Measurements from ENCODE around the gene TBL1X.
"Not testable (repeated sequence)": the region's sequence is repeated elsewhere in the genome, so short reads cannot be mapped to it uniquely, and the experiment has no call there.

TBL1X gene

DNA sequence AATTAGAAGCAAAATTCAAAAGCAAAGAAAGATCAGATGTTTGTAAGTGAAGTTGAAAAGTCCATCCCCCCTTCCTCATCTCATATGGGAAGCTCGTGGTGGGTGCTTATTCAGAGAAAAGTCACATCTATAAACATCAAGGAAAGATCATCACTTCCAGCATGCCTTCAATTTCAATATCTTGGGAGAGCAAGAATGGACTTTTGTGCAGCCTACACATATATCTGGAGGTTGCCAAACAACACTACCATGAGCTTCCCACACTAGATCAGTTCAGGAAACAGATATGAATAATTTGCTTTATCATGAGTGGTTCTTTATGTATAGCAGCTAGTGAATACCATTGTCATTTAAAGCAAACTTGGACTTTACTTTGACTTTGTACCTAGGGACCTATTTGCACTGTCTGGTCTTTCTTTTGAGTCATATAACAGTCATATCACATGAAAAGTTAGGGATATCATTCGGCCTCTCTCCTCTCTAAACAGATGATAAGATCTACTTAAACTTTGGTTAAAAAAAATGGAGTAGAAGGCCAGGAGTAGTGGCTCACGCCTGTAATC lies 5.6 kb upstream of the TBL1X start:
- no peak for DNase-seq

DNA sequence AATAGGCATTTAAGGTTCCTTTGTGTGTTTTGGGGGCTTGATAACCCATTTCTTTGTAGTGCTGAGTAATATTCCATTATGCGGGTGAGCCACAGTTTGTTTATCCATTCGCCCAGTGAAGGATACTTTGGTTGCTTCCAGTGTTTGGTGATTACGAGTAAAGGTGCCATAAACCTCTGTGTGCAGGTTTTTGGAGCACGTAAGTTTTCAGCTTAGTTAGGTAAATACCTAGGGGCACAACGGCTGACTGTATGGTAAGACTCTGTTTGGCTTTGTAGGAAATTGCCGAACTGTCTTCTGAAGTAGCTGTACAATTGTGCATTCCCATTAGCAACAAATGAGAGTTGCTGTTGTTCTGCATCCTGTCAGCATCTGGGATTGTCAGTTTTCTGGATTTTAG lies 3.8 kb upstream of the TBL1X start:
- DNase-seq: no peak

DNA sequence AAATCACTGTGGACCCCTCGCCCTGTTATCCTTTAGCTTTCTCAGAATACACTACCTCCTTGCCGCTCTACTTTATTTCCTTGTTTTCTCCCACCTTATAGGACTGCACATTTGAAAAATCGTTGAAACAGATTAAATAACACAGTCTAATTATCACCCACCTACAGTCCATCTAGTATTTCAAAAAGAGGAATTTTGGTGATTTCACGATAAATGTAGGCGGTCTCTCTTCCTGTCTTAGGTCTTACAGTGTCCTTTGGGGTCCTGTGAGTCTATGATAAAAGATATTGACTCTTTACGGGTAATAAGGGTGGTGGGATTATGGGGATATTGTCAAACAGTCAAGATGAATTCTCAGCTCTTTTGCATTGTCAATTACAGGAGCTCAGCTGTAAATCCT lies 2.4 kb upstream of the TBL1X start:
- no peak for DNase-seq

DNA sequence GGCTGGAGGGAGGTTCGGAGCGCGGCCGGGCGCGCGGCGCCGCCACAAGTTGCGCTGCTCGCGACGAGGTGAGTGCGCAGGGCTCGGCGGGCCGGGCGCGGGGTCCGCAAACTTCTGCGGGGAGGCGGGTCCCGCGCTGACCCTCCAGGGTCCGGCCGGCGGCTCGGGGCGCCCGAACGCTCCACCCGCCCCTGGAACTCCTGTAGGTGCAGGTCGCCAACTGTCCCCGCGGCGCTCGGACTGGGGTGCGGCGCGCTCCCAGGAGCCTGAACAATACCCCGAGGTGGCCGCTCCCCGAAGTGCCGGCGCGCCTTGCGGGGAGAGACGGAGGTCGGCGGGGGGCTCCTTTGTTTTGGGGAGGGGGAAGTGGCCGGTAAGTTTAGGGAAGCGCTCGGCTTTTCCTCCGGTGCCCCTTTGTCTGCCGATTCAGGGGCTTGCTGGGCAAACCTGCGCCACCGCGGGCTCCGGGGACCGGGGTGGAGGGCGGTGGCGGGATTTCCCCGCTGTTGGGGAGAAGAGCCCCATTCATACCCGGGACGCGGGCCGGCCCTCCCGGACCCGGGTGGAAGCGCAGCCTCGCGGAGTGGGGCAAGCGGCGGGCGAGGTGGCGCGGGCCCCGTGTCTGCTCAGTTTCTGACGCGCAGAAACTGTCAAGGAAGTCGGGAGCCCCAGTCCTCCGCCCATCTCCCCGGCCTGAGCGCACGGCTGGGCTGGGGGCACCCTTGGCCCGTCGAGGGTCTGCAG lies 694 bp downstream of the TBL1X start:
- peak in 4 of 5 donors; percentile 9 to 30 (median 20) for DNase-seq

DNA sequence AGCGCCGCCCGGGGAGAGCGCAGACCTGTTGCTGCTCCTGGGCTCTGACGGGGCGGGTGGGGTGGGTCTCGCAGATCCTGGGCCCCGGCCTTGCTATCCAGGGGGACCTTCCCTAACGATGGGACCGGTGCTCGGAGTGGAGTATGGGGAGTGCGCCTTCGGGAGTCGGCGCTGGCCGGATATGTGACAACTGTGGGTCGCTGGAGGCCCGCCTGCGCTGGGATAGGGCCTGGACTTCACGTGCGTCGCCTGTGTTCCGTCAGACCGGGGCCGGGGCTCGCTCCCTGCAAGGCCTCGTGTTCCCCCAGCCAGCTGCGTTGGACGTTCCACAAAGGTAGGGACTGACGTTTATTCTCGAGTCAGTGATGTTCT lies 1.3 kb downstream of the TBL1X start:
- DNase-seq: peak in 2 of 5 donors; percentile 7 to 16

DNA sequence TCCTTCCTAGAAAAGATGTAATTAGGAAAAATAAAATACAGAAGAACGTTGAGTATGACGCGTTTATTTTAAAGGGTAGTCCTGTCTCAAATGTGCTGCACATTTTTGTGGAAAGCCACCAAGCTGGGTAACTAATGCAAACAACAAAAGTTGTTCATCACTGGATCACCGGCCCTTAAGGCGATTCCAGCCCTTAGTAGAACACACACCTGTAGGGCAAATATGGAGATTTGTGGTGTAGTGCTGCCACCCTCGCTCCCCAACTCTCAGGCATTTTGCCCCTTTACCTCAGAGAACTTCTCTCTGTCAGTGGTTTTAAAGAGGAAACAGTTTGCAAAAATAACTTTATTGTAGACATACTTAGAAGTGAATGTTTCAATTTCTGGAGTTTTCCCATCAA lies 1.9 kb downstream of the TBL1X start:
- DNase-seq: no peak

DNA sequence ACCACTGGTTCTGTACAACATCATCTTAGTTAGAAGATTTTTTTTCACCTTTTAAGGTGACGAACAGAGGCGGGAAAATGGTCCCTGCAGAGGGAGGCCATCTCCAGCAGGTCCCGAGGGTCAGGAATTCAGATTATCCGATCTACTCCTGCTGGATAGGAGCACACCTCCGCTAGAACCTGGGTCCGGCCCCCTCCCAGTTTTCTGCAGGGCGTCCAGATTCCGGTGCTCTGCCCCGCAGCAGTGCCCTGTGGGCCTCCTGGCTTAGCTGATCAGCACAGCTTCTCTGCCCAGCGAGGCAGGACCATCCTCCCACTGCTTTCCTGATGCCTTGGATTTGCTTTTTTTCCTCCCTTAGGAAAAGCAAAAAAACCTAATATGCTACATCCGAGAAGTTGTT lies 2.3 kb downstream of the TBL1X start:
- DNase-seq: no peak

DNA sequence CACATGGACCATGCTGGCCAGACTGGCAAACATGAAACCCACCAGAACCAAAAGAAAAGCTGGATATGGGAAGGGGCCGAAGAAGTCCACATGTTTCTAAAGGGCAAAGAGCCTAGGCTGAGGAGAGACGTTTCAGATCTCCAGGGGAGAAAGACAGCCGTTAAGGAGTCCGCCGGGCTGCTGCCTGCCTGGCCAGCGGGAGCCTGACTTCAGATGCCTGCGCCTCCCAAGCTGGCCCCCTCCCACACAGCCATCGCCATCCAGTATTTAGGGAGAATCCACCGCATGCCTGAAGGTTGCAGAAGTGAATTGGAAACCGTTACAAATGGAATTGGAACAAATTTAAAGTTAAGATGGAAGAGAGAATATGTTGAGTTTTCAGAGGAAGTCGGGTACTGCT lies 2.9 kb downstream of the TBL1X start:
- no peak for DNase-seq

DNA sequence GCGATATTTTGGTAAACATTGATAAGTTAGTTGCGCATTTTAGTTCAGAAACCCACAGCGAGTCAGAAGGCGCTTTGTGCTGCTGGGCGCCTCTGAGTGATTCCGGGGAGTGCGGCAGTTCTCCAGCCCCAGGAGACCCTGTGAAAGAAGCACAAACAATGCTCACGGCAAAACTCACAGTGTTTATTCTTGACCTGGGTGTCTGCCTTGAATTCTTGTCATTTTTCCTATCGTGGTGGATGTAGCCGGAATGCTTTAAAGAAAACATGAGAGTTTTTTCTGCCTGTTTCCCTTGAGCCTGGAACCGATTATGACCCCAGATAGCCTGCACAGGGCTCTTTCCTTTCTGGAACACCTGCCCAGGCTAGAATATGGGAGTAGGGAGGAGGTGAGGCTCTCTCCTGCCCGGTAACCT lies 6.7 kb downstream of the TBL1X start:
- DNase-seq: no peak

DNA sequence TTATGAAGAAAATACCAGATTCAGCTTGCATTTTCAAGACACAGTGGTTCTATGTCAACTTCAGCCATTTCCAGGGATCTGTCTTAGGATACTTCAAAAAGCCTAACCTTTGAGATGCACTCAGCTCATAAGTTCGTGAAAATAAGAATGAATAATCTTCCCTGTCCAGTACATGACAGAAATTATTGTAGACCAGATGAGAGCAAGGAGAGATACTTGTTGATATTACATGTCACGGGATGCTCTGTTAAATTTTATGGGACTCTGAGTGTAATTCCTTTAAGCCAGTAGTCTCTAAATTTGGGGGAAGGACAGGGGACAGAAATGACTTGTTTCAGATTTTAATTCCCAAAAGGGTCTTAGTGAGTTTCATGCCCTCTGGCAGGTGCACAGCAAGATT lies 8.8 kb downstream of the TBL1X start:
- no peak for DNase-seq

DNA sequence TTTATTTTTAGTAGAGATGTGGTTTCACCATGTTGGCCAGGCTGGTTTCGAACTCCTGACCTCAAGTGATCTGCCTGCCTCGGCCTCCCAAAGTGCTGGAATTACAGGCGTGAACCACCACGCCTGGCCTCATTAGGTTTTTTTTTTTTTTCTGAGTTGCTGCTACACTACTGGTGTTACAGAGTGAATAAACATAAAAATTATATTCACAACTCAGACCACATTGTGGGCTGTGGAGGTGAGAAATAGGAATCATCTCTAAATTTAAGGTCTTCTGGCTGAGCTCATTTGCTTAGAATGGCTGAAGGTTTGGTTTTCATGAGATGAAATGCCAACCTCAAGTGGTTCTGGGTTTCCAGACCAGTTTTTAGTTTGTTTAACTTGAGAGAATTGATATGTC lies 10.6 kb downstream of the TBL1X start:
- DNase-seq: not testable (repeated sequence)

DNA sequence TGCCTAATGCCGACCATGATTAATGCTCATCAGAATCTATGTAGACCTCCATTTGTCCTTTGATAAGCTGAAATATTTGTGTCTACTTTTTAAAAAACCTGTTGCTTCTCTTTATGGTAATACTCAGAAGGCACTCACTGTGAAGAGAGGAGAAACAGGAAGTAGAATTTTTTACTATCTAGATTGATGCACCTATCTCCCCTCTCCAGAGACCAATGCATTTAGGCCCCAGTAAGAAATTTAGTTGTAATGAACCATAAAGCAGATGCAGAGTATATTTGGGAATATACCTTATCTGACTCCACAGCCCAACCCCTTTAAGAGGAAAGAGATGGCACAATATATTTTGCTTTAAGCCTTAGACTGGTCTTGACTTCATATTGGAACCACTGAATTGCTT lies 11.1 kb downstream of the TBL1X start:
- no peak for DNase-seq

DNA sequence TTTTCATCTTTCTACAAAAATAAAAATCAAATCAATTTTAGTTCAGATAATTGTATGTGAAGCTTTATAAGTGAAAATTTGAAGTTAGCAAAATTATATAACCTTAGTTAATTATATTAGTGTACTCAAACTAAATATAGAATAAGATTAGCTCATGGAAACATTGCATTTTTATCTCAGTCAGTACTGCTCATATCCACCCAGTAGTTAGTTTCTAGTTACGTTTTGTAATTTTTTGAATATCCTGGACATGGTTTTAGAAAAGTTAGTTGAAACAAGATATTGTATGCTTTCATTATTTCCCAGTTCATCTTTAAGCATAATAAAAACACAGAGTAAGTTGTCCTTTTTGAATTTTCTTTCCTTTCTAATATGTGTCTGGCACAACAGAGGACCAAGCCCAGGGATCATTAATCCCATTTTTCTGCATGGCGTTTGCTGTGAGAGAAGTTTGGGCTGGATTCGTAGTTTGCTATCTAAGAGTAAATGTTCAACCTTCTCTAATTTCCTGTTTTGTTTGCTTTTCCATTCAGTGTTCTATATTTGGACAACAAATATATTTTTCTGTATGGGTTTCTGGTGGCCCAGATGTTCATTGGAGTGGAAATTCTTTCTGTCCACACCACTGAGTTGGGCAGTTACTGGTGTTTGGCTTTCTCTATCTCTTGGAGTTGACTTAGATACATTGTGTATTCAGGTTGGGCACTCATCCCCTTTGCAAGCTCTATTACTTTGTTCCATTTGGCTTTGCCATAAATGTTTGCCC lies 12.1 kb downstream of the TBL1X start:
- no peak for DNase-seq

DNA sequence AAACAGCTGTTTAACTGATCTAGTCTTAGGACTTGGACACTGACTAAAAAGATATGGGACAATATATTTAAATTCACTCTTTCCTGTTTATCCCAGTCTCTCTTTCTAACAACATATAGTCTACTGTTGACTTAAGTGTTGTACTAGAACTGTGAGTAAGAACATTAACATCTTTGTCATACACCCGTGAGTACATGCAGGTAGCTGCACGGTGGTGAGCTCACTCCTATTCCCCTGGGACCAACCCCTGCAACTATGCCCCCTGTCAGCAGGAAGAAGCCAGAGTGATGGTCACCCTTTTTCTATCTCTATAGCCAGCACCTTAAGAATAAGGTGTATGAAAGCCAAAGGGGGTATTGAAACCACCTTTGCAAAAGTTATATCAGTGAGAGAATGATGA lies 17.6 kb downstream of the TBL1X start:
- no peak for DNase-seq

DNA sequence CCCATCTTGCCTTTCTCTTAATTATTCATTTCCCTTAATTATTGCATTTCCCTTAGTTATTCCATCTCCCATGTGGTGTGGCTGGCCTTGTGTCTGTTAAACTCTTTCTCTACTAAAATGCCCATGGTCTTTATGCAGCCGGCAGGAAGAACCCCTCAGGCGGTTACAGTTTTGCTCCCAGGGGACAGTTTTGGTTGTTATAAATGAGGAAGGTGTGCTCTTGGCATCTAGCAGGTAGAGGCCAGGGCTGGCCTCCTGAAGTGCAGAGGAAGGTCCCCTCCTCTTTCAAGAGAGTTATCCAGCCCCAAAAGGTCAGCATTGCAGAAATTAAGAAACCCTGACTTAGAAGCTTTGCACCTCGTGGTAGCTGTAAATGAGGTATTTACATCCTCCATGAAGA lies 18.0 kb downstream of the TBL1X start:
- DNase-seq: no peak

DNA sequence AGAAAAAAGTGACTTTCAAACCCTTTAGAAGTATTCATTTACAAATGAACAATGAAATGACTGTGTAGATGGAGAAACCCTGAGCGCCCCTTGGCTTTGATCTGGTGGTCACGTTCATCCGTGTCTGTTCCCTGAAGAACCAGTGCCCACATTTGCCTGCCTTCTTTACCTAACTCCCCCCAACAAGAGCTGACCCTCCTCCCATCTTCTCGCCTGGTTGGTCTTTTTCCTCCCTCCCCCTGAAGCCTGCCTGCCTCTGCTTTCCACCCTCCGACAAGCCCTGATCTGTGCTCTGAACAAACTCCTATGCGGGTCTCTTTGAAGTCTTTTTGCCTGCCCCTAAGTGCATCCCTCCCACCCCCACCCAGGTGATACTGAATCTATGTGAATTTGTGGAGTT lies 18.5 kb downstream of the TBL1X start:
- no peak for DNase-seq

DNA sequence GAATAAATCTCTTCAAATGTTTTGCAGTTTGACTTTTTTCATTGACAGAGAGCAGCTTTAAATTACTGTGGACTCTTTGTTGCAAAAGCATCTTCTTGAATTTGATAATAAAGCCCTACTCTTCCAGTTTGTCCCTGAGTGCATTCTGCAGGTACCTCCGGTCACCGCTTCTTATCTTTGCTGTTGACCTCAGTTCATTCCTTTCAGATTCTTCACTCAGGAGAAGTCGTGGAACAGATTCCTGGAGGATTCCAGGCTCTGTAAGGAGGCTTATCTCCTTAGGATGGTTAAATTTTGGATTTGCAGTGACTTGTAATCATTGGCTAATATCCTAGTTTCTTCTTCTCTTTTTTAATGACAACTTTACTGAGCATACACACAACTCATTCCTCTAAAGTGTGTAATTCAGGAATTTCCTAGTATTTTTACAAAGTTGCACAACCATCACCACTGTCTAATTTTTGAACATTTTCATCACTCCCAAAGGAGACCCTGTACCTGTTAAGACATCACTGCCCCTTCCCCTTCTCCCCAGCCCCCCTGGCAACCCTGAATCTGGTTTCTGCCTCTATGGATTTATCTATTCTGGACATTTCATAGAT lies 22.0 kb downstream of the TBL1X start:
- no peak for DNase-seq

DNA sequence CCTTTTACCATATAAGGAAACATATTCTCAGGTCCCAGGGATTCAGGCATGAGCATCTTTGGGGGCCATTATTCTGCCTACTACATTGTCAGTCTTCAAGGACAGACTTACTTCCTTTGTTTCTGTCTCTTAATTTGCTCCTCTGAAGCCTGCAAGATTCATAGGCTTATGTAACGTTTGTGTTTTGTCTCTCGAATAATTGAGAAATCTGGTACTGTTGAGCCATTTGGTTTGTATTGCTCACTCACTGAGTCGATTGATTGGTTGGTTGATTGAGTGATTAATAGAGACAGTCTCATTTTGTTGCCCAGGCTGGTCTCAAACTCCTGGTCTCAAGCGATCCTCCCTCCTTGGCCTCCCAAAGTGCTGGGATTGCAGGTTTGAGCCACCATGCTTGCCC lies 23.7 kb downstream of the TBL1X start:
- no peak for DNase-seq

DNA sequence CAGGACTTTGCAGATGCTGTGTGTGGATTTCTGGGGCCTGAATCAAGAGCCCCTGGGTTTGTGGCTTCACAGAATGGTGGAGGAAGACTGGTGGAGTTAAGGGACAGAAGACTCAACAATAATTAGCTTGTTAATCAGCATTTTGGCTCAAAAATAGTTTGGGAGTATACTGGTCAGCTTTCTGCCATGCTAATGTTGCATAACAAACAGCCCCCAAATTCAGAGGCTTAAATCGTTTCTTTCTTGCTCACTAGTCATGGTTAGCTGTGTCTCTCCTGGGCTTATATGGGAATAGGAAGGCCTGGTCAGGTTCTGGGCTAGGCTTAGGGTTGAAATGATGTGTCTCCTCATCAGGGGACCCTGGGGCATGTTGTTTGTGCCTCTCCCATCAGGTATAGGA lies 24.4 kb downstream of the TBL1X start:
- DNase-seq: no peak

DNA sequence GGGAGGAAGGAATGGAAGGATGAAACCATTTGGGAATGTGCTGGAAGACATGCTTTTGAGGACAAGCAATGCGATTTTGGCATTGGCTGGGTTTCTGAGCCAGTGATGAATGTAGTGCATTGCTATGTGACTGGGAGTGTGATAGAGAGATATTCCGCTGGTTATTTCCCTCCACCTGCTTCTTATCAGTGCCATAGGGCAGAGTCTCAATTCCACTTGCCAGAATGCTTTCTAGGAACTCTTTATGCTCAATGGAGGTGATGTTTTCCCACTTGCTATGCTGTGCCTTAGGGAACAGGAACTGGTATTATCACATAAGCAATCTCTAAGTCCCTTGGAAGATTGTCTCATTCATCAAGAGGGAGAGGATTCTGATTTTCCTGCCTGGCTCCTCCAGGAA lies 28.0 kb downstream of the TBL1X start:
- DNase-seq: no peak

DNA sequence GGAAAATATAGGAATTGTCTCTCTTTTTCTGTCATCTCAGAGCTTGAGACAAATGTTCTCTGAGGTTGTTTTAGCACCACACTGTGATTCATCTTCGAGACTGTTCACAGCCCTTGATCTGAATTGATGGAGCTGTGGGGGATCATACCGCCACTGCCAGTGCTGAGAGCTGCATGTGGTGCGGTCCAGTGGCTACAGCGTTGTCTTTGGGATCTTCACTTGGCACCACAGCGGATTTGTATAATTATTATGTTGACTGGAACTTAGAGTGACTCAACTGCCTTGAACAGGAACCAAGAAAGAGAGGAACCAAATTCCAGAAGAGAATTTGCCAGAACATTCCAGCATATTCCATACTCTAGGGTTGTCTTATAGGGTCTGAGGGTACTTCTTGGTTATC lies 29.1 kb downstream of the TBL1X start:
- DNase-seq: no peak

DNA sequence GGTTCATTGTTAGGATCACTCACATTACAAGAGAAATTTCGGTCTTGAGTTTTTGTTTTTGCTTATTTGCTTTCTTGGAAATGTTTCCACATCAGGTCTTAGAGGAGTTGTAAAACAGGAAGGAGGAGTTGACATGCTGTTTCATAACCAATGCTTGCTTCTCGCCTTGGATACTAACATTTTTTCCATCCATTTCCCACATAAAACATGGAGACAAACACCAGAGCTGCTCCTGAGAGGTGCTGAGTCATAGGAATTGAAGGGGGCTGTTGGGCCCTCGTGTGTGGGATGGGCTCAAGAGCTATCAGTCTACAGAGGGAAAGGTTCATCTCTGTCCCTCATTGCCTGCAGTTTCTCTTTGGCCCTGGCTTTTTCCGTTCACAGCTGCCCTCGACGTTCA lies 29.9 kb downstream of the TBL1X start:
- no peak for DNase-seq

DNA sequence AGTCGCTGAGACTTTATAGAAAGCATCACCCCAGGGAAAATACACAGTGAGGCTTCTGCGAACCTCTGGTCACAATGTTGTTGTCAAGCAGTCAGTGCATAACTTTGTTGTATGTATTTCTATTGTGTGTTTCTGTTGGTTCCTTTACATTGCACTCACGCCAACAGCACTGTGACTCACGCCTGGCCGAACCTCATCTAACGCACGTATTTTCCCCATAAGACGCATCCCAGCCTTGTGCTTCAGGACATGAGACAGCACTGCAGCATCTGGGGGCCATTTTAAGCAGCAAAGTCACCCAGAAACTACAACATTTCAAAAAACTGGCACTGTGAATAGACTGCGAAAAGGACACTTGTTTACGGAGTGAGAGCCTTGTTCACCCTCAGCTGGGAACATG lies 30.6 kb downstream of the TBL1X start:
- no peak for DNase-seq

DNA sequence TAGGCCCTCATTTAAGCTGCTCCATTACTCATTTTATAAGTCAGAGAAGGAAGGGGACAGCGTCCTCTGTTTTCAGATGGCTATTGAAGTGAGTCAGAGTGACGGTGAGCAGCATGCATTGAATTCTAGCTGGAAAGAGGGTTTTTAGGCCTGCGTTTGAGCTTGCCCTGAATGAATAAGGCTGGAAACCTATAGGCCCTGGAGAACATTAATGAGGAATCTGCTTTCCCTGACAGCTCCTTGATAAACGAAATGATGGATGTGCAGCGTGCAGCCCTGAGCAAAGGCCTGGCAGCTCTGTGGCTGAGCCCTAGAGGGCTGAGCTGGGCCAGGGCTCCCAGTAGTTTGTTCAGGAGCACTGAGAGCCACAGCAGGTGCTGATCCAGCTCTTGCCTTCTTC lies 33.4 kb downstream of the TBL1X start:
- DNase-seq: no peak
